ENCODE results near the gene TAB3.

TAB3 gene

DNA sequence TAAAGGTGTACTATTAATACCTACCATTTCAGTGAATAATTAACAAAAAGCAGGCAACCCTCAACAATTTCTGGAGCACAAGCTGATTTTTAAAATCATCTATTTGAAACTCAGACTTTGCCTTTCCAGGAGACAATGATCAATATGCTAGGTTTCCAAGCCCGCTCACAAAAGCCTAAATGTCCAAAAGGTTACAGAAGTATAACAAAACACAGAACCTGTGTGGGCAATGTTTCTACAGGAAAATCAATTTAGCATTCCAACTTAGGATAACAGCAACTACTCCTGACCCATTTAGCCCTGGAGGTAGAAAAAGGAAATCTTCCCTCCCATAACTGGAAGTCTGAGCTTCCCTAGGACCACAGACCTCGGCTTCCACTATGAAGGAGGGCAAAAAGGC lies 3.9 kb downstream of the TAB3 start:
- no peak for DNase-seq

DNA sequence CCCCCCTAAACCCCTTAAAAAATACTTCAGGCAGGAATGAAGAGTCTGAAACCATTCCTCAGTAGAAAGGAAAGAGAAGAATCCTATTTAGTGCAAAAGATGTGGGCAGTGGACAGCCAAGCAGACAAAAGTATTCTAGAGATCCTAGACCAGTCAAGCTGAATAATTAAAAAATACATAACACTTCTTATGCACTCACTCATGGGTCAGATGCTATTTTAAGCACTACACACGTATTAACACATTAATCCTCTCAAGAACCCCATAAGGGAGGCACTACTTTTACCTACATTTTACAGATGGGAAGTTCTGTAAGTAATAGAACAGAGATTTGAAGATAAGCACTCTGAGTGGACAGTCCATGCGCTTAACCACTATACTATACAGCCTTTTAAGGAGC lies 5.9 kb downstream of the TAB3 start:
- DNase-seq: no peak

- DNase-seq: no peak
These were observed 7.3 kb downstream of the TAB3 start for GRCh38 chrX:30881797-30882196.

DNA sequence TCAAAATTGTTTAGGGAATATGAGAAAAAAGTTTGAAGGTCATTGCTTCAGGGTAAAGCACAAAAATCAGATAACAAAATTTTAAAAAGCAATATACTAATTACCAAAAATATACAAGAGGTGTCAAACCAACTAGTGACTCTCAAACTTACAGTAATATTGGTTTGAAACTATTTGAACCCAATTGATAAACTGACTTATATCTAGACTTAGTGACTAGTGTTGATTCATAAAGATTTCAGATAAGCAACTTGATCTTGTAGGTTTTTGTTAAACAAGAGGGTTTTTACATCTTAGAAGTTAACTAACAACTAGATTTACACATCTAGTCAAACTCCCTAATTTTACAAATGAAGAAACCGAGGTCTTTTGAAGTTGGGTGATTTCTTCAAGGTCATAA lies 7.7 kb downstream of the TAB3 start:
- DNase-seq: no peak

GRCh38 chrX:30880058-30880457 lies 9.0 kb downstream of the TAB3 start:
- no peak for DNase-seq

- DNase-seq: no peak
These were observed 12.7 kb downstream of the TAB3 start for GRCh38 chrX:30876367-30876766.

- no peak for DNase-seq
These were observed 13.1 kb downstream of the TAB3 start for GRCh38 chrX:30875957-30876356.

DNA sequence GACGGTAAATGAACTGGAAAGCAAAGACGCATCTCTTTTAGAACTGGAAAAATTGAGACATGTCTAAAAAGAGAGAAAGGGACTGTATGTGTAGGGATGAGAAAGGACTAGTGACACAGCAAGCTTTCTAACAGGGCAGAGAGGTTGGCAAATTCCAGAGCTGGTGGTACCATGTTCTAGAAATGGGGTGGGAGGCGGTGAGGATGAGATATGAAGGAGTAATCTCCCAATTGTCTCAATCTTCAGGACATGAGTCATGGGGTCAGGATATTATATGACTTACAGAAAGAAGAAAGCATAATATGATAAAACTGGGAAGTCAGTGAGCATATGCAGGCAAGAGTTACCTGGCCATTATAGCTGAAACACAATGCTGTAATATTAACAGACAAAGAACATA lies 14.2 kb downstream of the TAB3 start:
- no peak for DNase-seq

GRCh38 chrX:30870572-30870971 lies 18.5 kb downstream of the TAB3 start:
- DNase-seq: no peak

GRCh38 chrX:30865612-30866011 lies 23.4 kb downstream of the TAB3 start:
- no peak for DNase-seq

- peak in 1 of 2 experiments; percentile 4 for DNase-seq
These were observed 24.0 kb downstream of the TAB3 start for GRCh38 chrX:30865015-30865414.

DNA sequence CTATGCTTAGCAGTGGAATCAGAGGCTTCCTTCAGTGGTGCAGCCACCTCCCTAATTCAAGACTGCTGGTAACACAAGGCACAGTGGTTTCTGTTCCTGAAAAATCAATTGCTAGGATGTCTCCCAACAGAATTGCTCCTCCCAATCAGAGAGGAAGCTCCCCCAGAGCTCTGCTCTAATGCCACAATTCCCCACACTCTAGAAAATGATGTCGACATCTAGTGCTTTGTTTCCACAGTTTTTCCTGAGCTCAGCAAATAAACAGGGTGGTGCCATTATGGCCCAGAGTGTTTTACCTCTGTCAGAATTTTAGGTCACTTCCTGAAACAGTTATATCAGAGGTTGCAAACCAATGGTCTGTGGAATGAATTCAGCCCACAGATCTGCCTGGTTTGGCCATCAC lies 24.7 kb downstream of the TAB3 start:
- DNase-seq: no peak

GRCh38 chrX:30863974-30864373 lies 25.1 kb downstream of the TAB3 start:
- no peak for DNase-seq

- DNase-seq: no peak
These were observed 31.0 kb downstream of the TAB3 start for GRCh38 chrX:30858098-30858497.

DNA sequence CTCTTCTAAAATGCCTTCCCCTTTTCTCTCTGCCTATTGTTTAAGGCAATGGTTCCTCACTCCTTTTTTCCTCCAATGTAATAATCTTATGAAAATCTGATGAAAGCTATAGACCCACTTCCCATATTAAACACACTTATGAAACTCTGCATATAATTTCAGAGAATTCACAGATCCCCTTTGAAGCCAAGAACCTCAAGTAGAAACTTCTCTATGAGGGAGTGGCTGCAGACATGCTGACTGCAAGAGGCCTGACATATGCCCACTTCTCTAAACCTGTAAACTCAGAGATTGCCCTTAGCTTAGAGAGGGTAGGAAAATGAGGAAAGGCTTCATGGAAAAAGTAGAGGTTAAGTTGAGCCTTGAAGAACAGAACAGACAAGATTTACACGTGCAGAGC lies 37.6 kb downstream of the TAB3 start:
- DNase-seq: no peak

DNA sequence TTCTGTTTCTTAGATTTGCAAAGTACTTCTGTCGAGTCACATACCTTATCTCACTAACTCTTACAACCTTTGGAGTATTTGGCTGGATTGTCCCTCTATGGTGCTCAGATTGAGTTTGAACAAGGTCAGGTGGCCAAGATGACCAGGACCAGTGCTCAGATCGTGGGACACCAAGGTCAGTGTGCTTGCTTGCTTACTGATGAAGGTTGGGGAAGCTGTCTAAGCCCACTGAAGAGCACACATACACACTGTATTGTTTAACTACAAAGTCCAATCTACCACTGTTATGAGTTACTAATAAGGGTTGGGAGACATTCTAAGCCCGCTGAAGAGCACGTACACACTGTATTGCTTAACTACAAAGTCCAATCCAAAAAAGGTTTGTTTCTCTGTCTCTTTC lies 53.7 kb downstream of the TAB3 start:
- DNase-seq: no peak

GRCh38 chrX:30833896-30834295 lies 55.2 kb downstream of the TAB3 start:
- DNase-seq: no peak

GRCh38 chrX:30831082-30831481 lies 58.0 kb downstream of the TAB3 start:
- DNase-seq: no peak

GRCh38 chrX:30830326-30830943 lies 58.6 kb downstream of the TAB3 start:
- DNase-seq: no peak

GRCh38 chrX:30824275-30824674 lies 64.8 kb downstream of the TAB3 start:
- DNase-seq: no peak

GRCh38 chrX:30822764-30823163 lies 66.3 kb downstream of the TAB3 start:
- DNase-seq: no peak

GRCh38 chrX:30822068-30822681 lies 66.9 kb downstream of the TAB3 start:
- DNase-seq: peak in 1 of 2 experiments; percentile 2

- DNase-seq: no peak
These were observed 67.9 kb downstream of the TAB3 start for GRCh38 chrX:30821116-30821515.

DNA sequence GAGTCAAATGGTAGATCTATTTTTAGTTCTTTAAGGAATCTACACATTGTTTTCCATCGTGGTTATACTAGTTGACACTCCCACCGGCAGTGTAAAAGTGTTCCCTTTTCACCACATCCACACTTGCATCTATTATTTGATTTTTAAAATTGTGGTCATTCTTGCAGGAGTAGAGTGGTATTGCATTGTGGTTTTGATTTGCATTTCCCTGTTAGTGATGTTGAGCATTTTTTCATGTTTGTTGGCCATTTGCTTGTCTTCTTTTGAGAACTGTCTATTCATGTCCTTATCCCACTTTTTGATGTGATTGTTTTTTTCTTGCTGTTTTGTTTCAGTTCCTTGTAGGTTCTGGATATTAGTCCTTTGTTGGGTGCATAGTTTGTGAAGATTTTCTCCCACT lies 70.0 kb downstream of the TAB3 start:
- DNase-seq: no peak

GRCh38 chrX:30816079-30816478 lies 73.0 kb downstream of the TAB3 start:
- DNase-seq: no peak

All from Kasumi-1 (cell line).